ENCODE data around the gene VDAC1.

- no peak for TF ChIP-seq POLR2A (IDR thresholded peaks at IDR 0.05; ENCODE audit: low read length)
- no peak for TF ChIP-seq GATA1 (IDR thresholded peaks at IDR 0.05; ENCODE audit: low read depth, low read length)
Observed at GRCh38 chr5:134005417-134006061, 764 bp upstream of the VDAC1 start.
